PFSK-1 (cell line): Measurements from ENCODE around the gene FZD7.

Experiments used
- FOXP2 ChIP-seq: optimal IDR thresholded peaks from 2 replicates; pipeline ENCODE3; 2011; ENCODE audit warnings: borderline replicate concordance, control low read depth, inconsistent platforms; ENCODE audit not compliant: insufficient read depth; ENCODE audit errors: extremely low read length, extremely low read depth
- POLR2AphosphoS5 ChIP-seq: IDR thresholded peaks from 2 replicates; pipeline ENCODE4 v1.6.1; 2012; ENCODE audit warnings: low read depth, mild to moderate bottlenecking, control low read depth, low read length, moderate library complexity
- SIN3A ChIP-seq: IDR thresholded peaks from 2 replicates; pipeline ENCODE4 v1.6.1; 2012; ENCODE audit warnings: mild to moderate bottlenecking, low read length, moderate library complexity, borderline replicate concordance; ENCODE audit not compliant: insufficient read depth
- TAF1 ChIP-seq: IDR thresholded peaks from 2 replicates; pipeline ENCODE4 v1.6.1; 2012; ENCODE audit warnings: low read length, control low read depth, borderline replicate concordance; ENCODE audit not compliant: insufficient read depth
- TF ChIP-seq, protein P1 (sequence below), 2 experiments: IDR thresholded peaks; 2 replicates each; pipeline versions ENCODE4 v1.6.1 to v1.8.0; 2011 to 2012; ENCODE audit warnings: low read depth in 2 of 2, low read length in 2 of 2, control low read depth in 1 of 2, inconsistent platforms in 1 of 2, mild to moderate bottlenecking in 1 of 2, moderate library complexity in 1 of 2; ENCODE audit not compliant: insufficient read depth in 1 of 2

DNA sequence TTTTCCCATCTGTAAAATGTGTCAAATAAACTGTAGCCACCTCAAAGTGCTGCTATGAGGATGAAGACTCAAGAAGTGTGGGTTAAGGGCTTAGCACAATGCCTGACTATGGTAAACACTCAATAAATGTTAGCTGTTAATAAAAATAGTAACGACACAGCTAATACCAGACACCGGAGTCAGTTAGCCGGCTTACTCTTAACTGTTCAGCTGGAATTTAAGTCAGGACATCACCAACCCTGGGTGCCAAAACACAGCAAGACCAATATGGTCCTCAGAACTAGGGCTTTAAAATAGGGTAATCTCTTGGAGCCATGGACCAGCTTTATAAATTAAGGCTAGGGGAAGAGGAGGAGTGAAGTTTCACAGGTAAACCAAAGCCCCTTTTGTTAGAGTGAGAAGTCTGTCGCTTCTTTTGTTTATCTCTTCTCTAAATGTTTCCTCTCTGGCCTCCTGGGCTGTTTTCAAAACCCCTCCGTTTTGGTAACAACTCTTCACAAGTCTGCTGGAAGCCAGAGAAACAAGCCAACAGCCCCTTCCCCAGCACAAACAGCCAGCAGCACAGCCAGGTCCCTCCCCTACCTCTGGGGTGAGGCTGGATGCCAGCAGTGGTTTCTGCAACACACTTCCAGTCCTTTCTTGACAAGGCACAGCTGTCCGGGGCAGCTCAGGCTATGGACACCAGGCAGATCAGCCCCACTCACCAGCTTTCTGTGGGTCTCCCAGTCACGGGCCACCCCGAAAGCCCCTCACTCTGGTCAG is 13.8 kb upstream of the FZD7 start:
- TF ChIP-seq TAF1, result no peak
- no peak for TF ChIP-seq SIN3A
- no peak for TF ChIP-seq POLR2AphosphoS5
- TF ChIP-seq FOXP2, result no peak
- TF ChIP-seq, protein P1, sequence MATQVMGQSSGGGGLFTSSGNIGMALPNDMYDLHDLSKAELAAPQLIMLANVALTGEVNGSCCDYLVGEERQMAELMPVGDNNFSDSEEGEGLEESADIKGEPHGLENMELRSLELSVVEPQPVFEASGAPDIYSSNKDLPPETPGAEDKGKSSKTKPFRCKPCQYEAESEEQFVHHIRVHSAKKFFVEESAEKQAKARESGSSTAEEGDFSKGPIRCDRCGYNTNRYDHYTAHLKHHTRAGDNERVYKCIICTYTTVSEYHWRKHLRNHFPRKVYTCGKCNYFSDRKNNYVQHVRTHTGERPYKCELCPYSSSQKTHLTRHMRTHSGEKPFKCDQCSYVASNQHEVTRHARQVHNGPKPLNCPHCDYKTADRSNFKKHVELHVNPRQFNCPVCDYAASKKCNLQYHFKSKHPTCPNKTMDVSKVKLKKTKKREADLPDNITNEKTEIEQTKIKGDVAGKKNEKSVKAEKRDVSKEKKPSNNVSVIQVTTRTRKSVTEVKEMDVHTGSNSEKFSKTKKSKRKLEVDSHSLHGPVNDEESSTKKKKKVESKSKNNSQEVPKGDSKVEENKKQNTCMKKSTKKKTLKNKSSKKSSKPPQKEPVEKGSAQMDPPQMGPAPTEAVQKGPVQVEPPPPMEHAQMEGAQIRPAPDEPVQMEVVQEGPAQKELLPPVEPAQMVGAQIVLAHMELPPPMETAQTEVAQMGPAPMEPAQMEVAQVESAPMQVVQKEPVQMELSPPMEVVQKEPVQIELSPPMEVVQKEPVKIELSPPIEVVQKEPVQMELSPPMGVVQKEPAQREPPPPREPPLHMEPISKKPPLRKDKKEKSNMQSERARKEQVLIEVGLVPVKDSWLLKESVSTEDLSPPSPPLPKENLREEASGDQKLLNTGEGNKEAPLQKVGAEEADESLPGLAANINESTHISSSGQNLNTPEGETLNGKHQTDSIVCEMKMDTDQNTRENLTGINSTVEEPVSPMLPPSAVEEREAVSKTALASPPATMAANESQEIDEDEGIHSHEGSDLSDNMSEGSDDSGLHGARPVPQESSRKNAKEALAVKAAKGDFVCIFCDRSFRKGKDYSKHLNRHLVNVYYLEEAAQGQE (IDR thresholded peaks at IDR 0.05; ENCODE audit: insufficient read depth in 1 of 2, low read depth in 2 of 2, low read length in 2 of 2), result no peak
